ENCODE results near the gene NFIC.

GRCh38 chr19:3378352-3379150 is 12.2 kb downstream of the NFIC start:
- TF ChIP-seq CTCF (conservative IDR thresholded peaks at IDR 0.05; ENCODE audit: low read length), result no peak
- no peak for TF ChIP-seq EZH2phosphoT487 (IDR thresholded peaks at IDR 0.05; ENCODE audit: borderline replicate concordance, low read depth, low read length)
